Panc1 (cell line): Measurements from ENCODE around the gene MTA3. TPM values are rescaled to one million over a fixed set of nuclear protein-coding genes. Genes with fewer than 3 reads are reported as not detected.

Source experiments
- ATAC-seq: fragments of 200-7000 bp; cut with Tn5 transposase; 2 replicates; pipeline ENCODE4 v1.9.1; 2020; ENCODE audit warnings: mild to moderate bottlenecking, moderate library complexity
- BruUV-seq: library from RNA; stranded (reverse); fragments of 400-500 nt; replicated peaks from 2 replicates; lab custom pipeline; 2021; lab: Mats Ljungman, UMichigan
- CTCF ChIA-PET: fragments of 300-600 bp; sonication (Branson Sonifier 250); formaldehyde crosslinking; loops from one replicate; lab custom pipeline; 2022; ENCODE audit warnings: antibody characterized with exemption; lab: Charles Lee
- POLR2A ChIA-PET: fragments of 300-600 bp; sonication (Branson Sonifier 250); formaldehyde crosslinking; loops from one replicate; lab custom pipeline; 2022; ENCODE audit warnings: antibody characterized with exemption; lab: Charles Lee
- DNase-seq: peaks from one replicate; pipeline ENCODE4 v3.0.0-alpha.2; 2010; ENCODE audit warnings: low read depth, low spot score
- H3K27ac ChIP-seq: 2 replicates; pipeline ENCODE4 v1.5.1; 2011; ENCODE audit warnings: mild to moderate bottlenecking, low read length, inconsistent platforms
- H3K27me3 ChIP-seq: fragments of 200-500 bp; sonication (Bioruptor generic); 2 replicates; pipeline ENCODE4 v1.6.0; 2014; ENCODE audit warnings: low read length, inconsistent platforms; ENCODE audit not compliant: control insufficient read depth, insufficient read depth
- H3K36me3 ChIP-seq: fragments of 200-500 bp; sonication (Bioruptor generic); 2 replicates; pipeline ENCODE4 v1.5.1; 2014; ENCODE audit warnings: inconsistent platforms, mild to moderate bottlenecking, low read length, moderate library complexity; ENCODE audit not compliant: control insufficient read depth, insufficient read depth
- H3K4me1 ChIP-seq: 2 replicates; pipeline ENCODE4 v1.5.1; 2011; ENCODE audit warnings: inconsistent platforms, mild to moderate bottlenecking, low read length, moderate library complexity; ENCODE audit not compliant: control insufficient read depth, insufficient read depth
- H3K4me3 ChIP-seq, 2 experiments: 2 replicates each; pipeline ENCODE4 v1.5.1; 2011 to 2012; ENCODE audit warnings: low read depth in 2 of 2, low read length in 2 of 2, mild to moderate bottlenecking in 2 of 2, inconsistent platforms in 1 of 2, moderate library complexity in 1 of 2
- H3K9me3 ChIP-seq: fragments of 200-500 bp; sonication (Bioruptor generic); 2 replicates; pipeline ENCODE4 v1.5.1; 2014; ENCODE audit warnings: low read depth, mild to moderate bottlenecking, inconsistent platforms, low read length, moderate library complexity; ENCODE audit not compliant: control insufficient read depth, insufficient read depth
- CTCF ChIP-seq: fragments of 450-650 bp; IDR thresholded peaks from 2 replicates; pipeline ENCODE4 v1.5.1; 2017; ENCODE audit warnings: mild to moderate bottlenecking
- POLR2AphosphoS5 ChIP-seq: IDR thresholded peaks from 2 replicates; pipeline ENCODE4 v1.6.1; 2012; ENCODE audit warnings: mild to moderate bottlenecking, low read depth, low read length, moderate library complexity
- SIN3A ChIP-seq: IDR thresholded peaks from 2 replicates; pipeline ENCODE4 v1.6.1; 2012; ENCODE audit warnings: low read depth, mild to moderate bottlenecking, low read length, moderate library complexity, borderline replicate concordance; ENCODE audit not compliant: insufficient read depth
- TCF7L2 ChIP-seq: IDR thresholded peaks from 2 replicates; pipeline ENCODE4 v1.6.1; 2011; ENCODE audit warnings: mild to moderate bottlenecking, low read depth, low read length, inconsistent platforms
- in situ Hi-C: cut with HindIII; loops from 2 replicates; pipeline ENCODE4 v1.10.0; 2016; ENCODE audit warnings: low sequenced_read_pairs, low pct_unique_long_range_greater_than_20kb
- intact Hi-C: fragments of 100-400 bp; cut with micrococcal nuclease; formaldehyde crosslinking; loops from one replicate; pipeline ENCODE4 v1.10.0; 2022; ENCODE audit not compliant: unreplicated experiment
- total RNA-seq: library from RNA; stranded (reverse); gene quantifications from one replicate; pipeline ENCODE4 v1.2.1, GENCODE V29; 2021; ENCODE audit not compliant: unreplicated experiment
- TF ChIP-seq, protein P1 (sequence below), 2 experiments: IDR thresholded peaks; 2 replicates each; pipeline ENCODE4 v1.6.1; 2011 to 2012; ENCODE audit warnings: low read depth in 2 of 2, control low read depth in 1 of 2, low read length in 1 of 2, mild to moderate bottlenecking in 1 of 2, moderate library complexity in 1 of 2; ENCODE audit not compliant: insufficient read depth in 1 of 2

MTA3 gene
- total RNA-seq, 1 experiment from 2014 or later: 65.6 TPM

- no peak for TF ChIP-seq SIN3A
- TF ChIP-seq POLR2AphosphoS5: no peak
- TF ChIP-seq, protein P1, sequence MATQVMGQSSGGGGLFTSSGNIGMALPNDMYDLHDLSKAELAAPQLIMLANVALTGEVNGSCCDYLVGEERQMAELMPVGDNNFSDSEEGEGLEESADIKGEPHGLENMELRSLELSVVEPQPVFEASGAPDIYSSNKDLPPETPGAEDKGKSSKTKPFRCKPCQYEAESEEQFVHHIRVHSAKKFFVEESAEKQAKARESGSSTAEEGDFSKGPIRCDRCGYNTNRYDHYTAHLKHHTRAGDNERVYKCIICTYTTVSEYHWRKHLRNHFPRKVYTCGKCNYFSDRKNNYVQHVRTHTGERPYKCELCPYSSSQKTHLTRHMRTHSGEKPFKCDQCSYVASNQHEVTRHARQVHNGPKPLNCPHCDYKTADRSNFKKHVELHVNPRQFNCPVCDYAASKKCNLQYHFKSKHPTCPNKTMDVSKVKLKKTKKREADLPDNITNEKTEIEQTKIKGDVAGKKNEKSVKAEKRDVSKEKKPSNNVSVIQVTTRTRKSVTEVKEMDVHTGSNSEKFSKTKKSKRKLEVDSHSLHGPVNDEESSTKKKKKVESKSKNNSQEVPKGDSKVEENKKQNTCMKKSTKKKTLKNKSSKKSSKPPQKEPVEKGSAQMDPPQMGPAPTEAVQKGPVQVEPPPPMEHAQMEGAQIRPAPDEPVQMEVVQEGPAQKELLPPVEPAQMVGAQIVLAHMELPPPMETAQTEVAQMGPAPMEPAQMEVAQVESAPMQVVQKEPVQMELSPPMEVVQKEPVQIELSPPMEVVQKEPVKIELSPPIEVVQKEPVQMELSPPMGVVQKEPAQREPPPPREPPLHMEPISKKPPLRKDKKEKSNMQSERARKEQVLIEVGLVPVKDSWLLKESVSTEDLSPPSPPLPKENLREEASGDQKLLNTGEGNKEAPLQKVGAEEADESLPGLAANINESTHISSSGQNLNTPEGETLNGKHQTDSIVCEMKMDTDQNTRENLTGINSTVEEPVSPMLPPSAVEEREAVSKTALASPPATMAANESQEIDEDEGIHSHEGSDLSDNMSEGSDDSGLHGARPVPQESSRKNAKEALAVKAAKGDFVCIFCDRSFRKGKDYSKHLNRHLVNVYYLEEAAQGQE (IDR thresholded peaks at IDR 0.05; ENCODE audit: insufficient read depth in 1 of 2, low read depth in 2 of 2, low read length in 1 of 2): no peak
- TF ChIP-seq CTCF: no peak
- no peak for TF ChIP-seq TCF7L2
- no peak for ATAC-seq
- no peaks in the 10 kb centered on the region for H3K4me1 ChIP-seq
- no peak for DNase-seq
- H3K27ac ChIP-seq: no peak overlapping the region
- in situ Hi-C loops: no loop called here
- intact Hi-C loops: no loop called here
- ChIA-PET POLR2A (no interaction called here), CTCF (no interaction called here)
- H3K9me3 ChIP-seq: peaks cover 3% of the 10 kb centered on the region; the same call in 1 of the 2 replicates
- no peak overlapping the region for H3K4me3 ChIP-seq
- no peaks in the 10 kb centered on the region for H3K36me3 ChIP-seq
- BruUV-seq: no TSS peak
- no peaks in the 10 kb centered on the region for H3K27me3 ChIP-seq
Observed at GRCh38 chr2:42777883-42778805, 209.7 kb downstream of the MTA3 start.

DNA sequence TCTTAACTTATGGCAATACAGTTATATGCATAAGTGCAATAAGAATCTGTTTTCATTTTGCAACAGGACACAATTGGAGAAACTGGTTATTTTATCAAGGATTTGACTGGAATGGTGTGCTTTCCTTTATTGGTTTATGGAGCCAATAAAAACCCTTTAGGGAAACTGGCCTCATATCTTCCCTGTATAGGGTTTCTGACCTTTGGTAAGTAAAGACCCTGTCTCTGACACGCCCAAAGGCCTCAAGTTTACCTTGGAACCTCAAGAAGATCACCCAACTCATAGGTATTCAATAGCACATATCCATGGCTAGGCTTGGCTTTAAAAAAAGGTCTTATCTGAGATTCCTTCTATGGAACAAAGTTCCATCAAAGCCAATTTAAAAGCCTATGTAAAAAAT, 212.7 kb downstream of the MTA3 start:
- intact Hi-C loops: no loop called here
- H3K4me1 ChIP-seq: no peaks in the 10 kb centered on the region
- no peak overlapping the region for H3K27ac ChIP-seq
- ChIA-PET CTCF (no interaction called here), POLR2A (no interaction called here)
- DNase-seq (no peak), ATAC-seq (no peak)
- H3K27me3 ChIP-seq: no peaks in the 10 kb centered on the region
- no peaks in the 10 kb centered on the region for H3K36me3 ChIP-seq
- no TSS peak for BruUV-seq
- no peak overlapping the region for H3K4me3 ChIP-seq
- H3K9me3 ChIP-seq: peaks cover 3% of the 10 kb centered on the region; the same call in 1 of the 2 replicates
- in situ Hi-C loops: no loop called here
- no peak for TF ChIP-seq CTCF
- TF ChIP-seq, protein P1 (IDR thresholded peaks at IDR 0.05; ENCODE audit: insufficient read depth in 1 of 2, low read depth in 2 of 2, low read length in 1 of 2): no peak
- TF ChIP-seq POLR2AphosphoS5: no peak
- TF ChIP-seq TCF7L2: no peak
- no peak for TF ChIP-seq SIN3A
